Mesenchymal stem cell (in vitro differentiated cells and primary cell): ENCODE data around the gene MLANA.

Source experiments
- DNase-seq: peaks from one replicate; pipeline ENCODE4 v3.0.0-alpha.2; 2013
- H2AFZ ChIP-seq: one replicate; pipeline ENCODE4 v1.6.1; 2013; ENCODE audit warnings: low read depth, mild to moderate bottlenecking, control low read depth, inconsistent platforms, low read length, moderate library complexity
- H2AK5ac ChIP-seq: 2 replicates; pipeline ENCODE4 v1.6.1; 2013; ENCODE audit warnings: low read length, moderate library complexity, mild to moderate bottlenecking, inconsistent platforms; ENCODE audit not compliant: severe bottlenecking
- H2BK120ac ChIP-seq: one replicate; pipeline ENCODE4 v1.6.1; 2013; ENCODE audit warnings: low read depth, mild to moderate bottlenecking, inconsistent platforms, low read length, moderate library complexity
- H2BK12ac ChIP-seq, 2 experiments: one replicate each; pipeline ENCODE4 v1.6.1; 2013; ENCODE audit warnings: inconsistent platforms in 2 of 2, low read length in 2 of 2, mild to moderate bottlenecking in 2 of 2, moderate library complexity in 2 of 2, control low read depth in 1 of 2
- H2BK15ac ChIP-seq: one replicate; pipeline ENCODE4 v1.6.1; 2013; ENCODE audit warnings: mild to moderate bottlenecking, low read depth, inconsistent platforms; ENCODE audit not compliant: poor library complexity, severe bottlenecking
- H2BK5ac ChIP-seq: 2 replicates; pipeline ENCODE4 v1.6.1; 2013; ENCODE audit warnings: low read depth, mild to moderate bottlenecking, low read length, control low read depth, inconsistent platforms; ENCODE audit not compliant: poor library complexity, severe bottlenecking
- H3K14ac ChIP-seq, 2 experiments: one replicate each; pipeline ENCODE4 v1.6.1; 2013; ENCODE audit warnings: inconsistent platforms in 2 of 2, low read length in 2 of 2, control low read depth in 1 of 2, mild to moderate bottlenecking in 1 of 2, moderate library complexity in 1 of 2
- H3K18ac ChIP-seq, 2 experiments: one replicate each; pipeline ENCODE4 v1.6.1; 2013; ENCODE audit warnings: inconsistent platforms in 2 of 2, low read length in 2 of 2, control low read depth in 1 of 2, low read depth in 1 of 2, mild to moderate bottlenecking in 1 of 2
- H3K23ac ChIP-seq, 2 experiments: one replicate each; pipeline ENCODE4 v1.6.1; 2013; ENCODE audit warnings: inconsistent platforms in 2 of 2, low read length in 2 of 2, mild to moderate bottlenecking in 2 of 2, moderate library complexity in 2 of 2, control low read depth in 1 of 2
- H3K27ac ChIP-seq: 2 replicates; pipeline ENCODE4 v1.5.1; 2013; ENCODE audit warnings: mild to moderate bottlenecking, moderate library complexity, low read length, control low read depth, inconsistent platforms; ENCODE audit not compliant: poor library complexity, severe bottlenecking
- H3K27me3 ChIP-seq, 2 experiments: 2 replicates each; pipeline versions ENCODE4 v1.6.1 to v1.7.0; 2013; ENCODE audit warnings: low read length in 2 of 2, mild to moderate bottlenecking in 2 of 2, moderate library complexity in 2 of 2, control low read depth in 1 of 2, inconsistent platforms in 1 of 2; ENCODE audit not compliant: control insufficient read depth in 1 of 2, insufficient read depth in 1 of 2
- H3K36me3 ChIP-seq, 2 experiments: 2 replicates each; pipeline versions ENCODE4 v1.6.1 to v1.7.0; 2013; ENCODE audit warnings: low read length in 2 of 2, control low read depth in 1 of 2, inconsistent platforms in 1 of 2, low read depth in 1 of 2, mild to moderate bottlenecking in 1 of 2; ENCODE audit not compliant: insufficient read depth in 2 of 2, control insufficient read depth in 1 of 2
- H3K4ac ChIP-seq, 2 experiments: one replicate each; pipeline ENCODE4 v1.6.1; 2013; ENCODE audit warnings: inconsistent platforms in 2 of 2, low read length in 2 of 2, mild to moderate bottlenecking in 2 of 2, moderate library complexity in 2 of 2, control low read depth in 1 of 2, low read depth in 1 of 2
- H3K4me1 ChIP-seq: 2 replicates; pipeline ENCODE4 v1.6.1; 2013; ENCODE audit warnings: low read depth, low read length, control low read depth; ENCODE audit not compliant: control insufficient read depth, insufficient read depth
- H3K4me2 ChIP-seq: 2 replicates; pipeline ENCODE4 v1.6.1; 2013; ENCODE audit warnings: low read length, mild to moderate bottlenecking, inconsistent platforms; ENCODE audit not compliant: poor library complexity, severe bottlenecking
- H3K4me3 ChIP-seq, 2 experiments: 2 replicates each; pipeline versions ENCODE4 v1.5.1 to v1.7.0; 2013; ENCODE audit warnings: low read length in 2 of 2, mild to moderate bottlenecking in 2 of 2, control low read depth in 1 of 2, low read depth in 1 of 2; ENCODE audit not compliant: insufficient read depth in 1 of 2
- H3K79me1 ChIP-seq: replicated peaks from 2 replicates; pipeline ENCODE4 v1.6.1; 2013; ENCODE audit warnings: mild to moderate bottlenecking, control low read depth, low read length, inconsistent platforms; ENCODE audit not compliant: poor library complexity, severe bottlenecking
- H3K9ac ChIP-seq: 2 replicates; pipeline ENCODE4 v1.7.0; 2013; ENCODE audit warnings: mild to moderate bottlenecking, low read length, moderate library complexity
- H3K9me3 ChIP-seq: 2 replicates; pipeline ENCODE4 v1.7.0; 2013; ENCODE audit warnings: mild to moderate bottlenecking, low read length; ENCODE audit not compliant: control insufficient read depth
- H4K8ac ChIP-seq: one replicate; pipeline ENCODE4 v1.6.1; 2013; ENCODE audit warnings: inconsistent platforms, mild to moderate bottlenecking, low read length, moderate library complexity
- H4K91ac ChIP-seq: one replicate; pipeline ENCODE4 v1.6.1; 2013; ENCODE audit warnings: mild to moderate bottlenecking, low read length, inconsistent platforms
- WGBS: methylation state at CpG from one replicate; pipeline ENCODE4 v1.1.7; 2013; ENCODE audit warnings: mixed read lengths; 5-methylcytosine and 5-hydroxymethylcytosine counted together

The MLANA gene

DNA sequence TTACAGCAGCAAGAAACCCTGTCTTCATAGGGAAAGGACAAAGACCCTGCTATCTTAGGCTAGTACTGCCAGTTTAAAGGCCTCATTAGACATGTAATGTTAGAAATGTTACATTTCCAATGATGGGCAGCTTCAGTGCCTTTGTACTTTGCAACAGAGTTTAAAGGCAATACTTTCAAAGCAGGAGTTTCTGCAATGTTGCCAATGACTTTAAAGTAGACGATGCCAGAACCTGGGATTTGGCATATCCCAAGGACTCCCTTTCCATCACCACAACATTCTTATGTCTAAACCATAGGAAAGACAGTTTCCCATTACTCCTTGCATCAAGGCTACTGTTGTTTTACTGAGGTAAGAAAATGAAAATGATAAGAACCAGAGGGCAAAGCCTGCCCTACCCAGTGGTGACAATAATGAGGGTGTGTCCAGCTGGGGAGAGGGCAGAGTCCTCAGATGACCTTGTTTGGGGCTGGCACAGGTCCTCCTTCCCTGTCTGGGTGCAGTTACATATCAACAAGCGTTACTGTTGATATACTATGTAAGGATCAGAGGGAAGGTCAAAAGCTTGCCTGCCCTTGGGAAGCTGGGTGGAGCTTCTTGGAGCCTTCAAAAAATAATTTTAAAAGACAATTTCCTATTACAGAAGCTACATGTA is 27.5 kb upstream of the MLANA start:
- Histone ChIP-seq H3K14ac (no peak overlapping the region), H2AK5ac (no peak overlapping the region), H2AFZ (no peak overlapping the region), H2BK5ac (no peak overlapping the region), H3K4me3 (no peak overlapping the region), H3K36me3 (no peaks in the 10 kb centered on the region), H2BK15ac (no peak overlapping the region), H3K18ac (no peak overlapping the region), H3K27ac (no peak overlapping the region), H3K27me3 (no peaks in the 10 kb centered on the region), H3K4ac (no peak overlapping the region), H3K9me3 (no peaks in the 10 kb centered on the region), H3K23ac (no peak overlapping the region), H2BK12ac (no peak overlapping the region), H4K91ac (no peak overlapping the region), H3K4me1 (no peaks in the 10 kb centered on the region), H3K9ac (no peak overlapping the region), H3K79me1 (no peaks in the 10 kb centered on the region), H4K8ac (no peak overlapping the region), H3K4me2 (no peak overlapping the region), H2BK120ac (no peak overlapping the region)
- WGBS, result 89% methylated on average over 1 of the region's 2 CpGs
- DNase-seq, result no peak

DNA sequence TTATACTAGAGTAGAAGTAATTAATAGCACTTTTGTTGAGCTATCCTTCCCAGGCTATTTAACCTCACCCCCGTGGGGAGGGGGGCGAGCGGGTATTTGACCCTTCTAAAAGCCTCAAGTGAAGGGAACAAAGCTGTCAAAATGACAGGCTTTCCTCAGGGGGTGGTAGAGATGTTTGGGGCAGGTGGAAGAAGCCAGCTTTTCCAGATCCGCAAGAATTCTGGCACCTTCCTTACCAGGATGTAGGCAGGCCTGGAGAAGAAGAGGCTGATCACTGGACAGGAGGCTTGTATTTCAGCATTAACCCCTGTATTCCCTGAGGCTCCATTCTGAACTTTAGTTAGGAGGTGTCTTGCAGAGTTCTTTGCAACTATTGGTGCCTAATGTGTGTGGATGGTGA is 26.2 kb upstream of the MLANA start:
- peak overlapping the region; percentile 35 for H2BK120ac ChIP-seq
- no peak overlapping the region for H4K91ac ChIP-seq
- no peak overlapping the region for H2AFZ ChIP-seq
- no peak overlapping the region for H2BK12ac ChIP-seq
- no peaks in the 10 kb centered on the region for H3K36me3 ChIP-seq
- no peak overlapping the region for H2BK15ac ChIP-seq
- H3K4ac ChIP-seq, result no peak overlapping the region
- no peak overlapping the region for H2AK5ac ChIP-seq
- no peaks in the 10 kb centered on the region for H3K4me1 ChIP-seq
- no peak overlapping the region for H3K9ac ChIP-seq
- H3K9me3 ChIP-seq, result no peaks in the 10 kb centered on the region
- H3K4me2 ChIP-seq, result no peak overlapping the region
- H3K14ac ChIP-seq, result no peak overlapping the region
- no peak overlapping the region for H4K8ac ChIP-seq
- WGBS, result 87% methylated on average over 4 of the region's 4 CpGs
- H3K79me1 ChIP-seq, result no peaks in the 10 kb centered on the region
- H3K4me3 ChIP-seq, result no peak overlapping the region
- no peak for DNase-seq
- H3K27me3 ChIP-seq, result no peaks in the 10 kb centered on the region
- H3K18ac ChIP-seq, result no peak overlapping the region
- no peak overlapping the region for H3K23ac ChIP-seq
- H3K27ac ChIP-seq, result no peak overlapping the region
- no peak overlapping the region for H2BK5ac ChIP-seq

DNA sequence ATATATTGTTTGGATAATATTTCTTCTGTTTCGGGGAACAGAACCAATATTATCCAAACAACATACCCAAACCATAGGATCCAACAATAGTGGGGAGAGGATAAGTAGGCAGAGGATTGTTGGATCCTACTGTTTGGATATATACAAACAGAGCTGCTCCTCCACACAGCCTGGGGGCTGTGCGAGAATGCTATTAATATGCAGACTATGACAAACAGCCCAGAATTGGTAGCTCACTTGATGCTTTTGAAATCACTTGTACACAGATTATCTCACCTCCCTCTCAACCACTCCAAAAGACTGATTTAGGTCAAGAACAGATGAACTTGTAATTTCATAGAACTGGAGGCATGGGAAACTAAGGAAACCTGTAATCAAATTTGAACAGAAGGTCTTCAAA is 24.4 kb upstream of the MLANA start:
- Histone ChIP-seq H3K79me1 (no peaks in the 10 kb centered on the region), H3K4me1 (peaks cover 2% of the 10 kb centered on the region), H2AK5ac (no peak overlapping the region), H3K4me3 (no peak overlapping the region), H3K9me3 (no peaks in the 10 kb centered on the region), H3K14ac (no peak overlapping the region), H3K23ac (no peak overlapping the region), H3K27me3 (no peaks in the 10 kb centered on the region), H3K18ac (no peak overlapping the region), H3K36me3 (no peaks in the 10 kb centered on the region), H2AFZ (no peak overlapping the region), H4K8ac (no peak overlapping the region), H3K9ac (no peak overlapping the region), H2BK12ac (no peak overlapping the region), H3K4me2 (no peak overlapping the region), H3K4ac (no peak overlapping the region), H4K91ac (no peak overlapping the region), H2BK120ac (no peak overlapping the region), H2BK5ac (no peak overlapping the region), H2BK15ac (no peak overlapping the region), H3K27ac (no peak overlapping the region)
- DNase-seq, result no peak
- WGBS, result 100% methylated on average over 1 of the region's 2 CpGs

DNA sequence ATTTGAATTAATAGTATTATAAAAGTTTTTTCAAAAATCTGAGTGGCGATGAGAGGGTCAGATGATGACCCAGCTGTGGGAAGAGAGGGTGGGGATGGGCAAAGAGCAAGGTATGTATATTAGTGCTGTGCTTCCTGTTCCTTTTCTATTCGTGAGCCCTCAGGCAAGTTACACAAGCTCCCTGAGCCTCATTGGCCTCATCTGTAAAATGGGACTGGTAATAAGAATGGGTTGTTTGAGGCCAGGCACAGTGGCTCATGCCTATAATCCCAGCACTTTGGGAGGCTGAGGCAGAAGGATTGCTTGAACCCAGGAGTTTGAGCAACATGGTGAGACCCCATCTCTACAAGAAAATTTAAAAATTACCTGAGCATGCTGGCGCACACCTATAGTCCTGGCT is 24.0 kb upstream of the MLANA start:
- no peak overlapping the region for H4K91ac ChIP-seq
- no peak overlapping the region for H2BK15ac ChIP-seq
- H3K27me3 ChIP-seq, result no peaks in the 10 kb centered on the region
- no peak overlapping the region for H2BK12ac ChIP-seq
- H3K79me1 ChIP-seq, result no peaks in the 10 kb centered on the region
- H2AFZ ChIP-seq, result no peak overlapping the region
- WGBS, result 99% methylated on average over 3 of the region's 3 CpGs
- no peak overlapping the region for H3K18ac ChIP-seq
- H3K27ac ChIP-seq, result no peak overlapping the region
- no peaks in the 10 kb centered on the region for H3K9me3 ChIP-seq
- H3K14ac ChIP-seq, result no peak overlapping the region
- DNase-seq, result no peak
- H3K4me2 ChIP-seq, result no peak overlapping the region
- no peak overlapping the region for H2AK5ac ChIP-seq
- no peak overlapping the region for H4K8ac ChIP-seq
- no peak overlapping the region for H3K4ac ChIP-seq
- H2BK5ac ChIP-seq, result no peak overlapping the region
- H3K9ac ChIP-seq, result no peak overlapping the region
- H2BK120ac ChIP-seq, result no peak overlapping the region
- peaks cover 2% of the 10 kb centered on the region for H3K4me1 ChIP-seq
- no peak overlapping the region for H3K23ac ChIP-seq
- no peaks in the 10 kb centered on the region for H3K36me3 ChIP-seq
- H3K4me3 ChIP-seq, result no peak overlapping the region
